ENCODE data around the gene CEP170.

DNA sequence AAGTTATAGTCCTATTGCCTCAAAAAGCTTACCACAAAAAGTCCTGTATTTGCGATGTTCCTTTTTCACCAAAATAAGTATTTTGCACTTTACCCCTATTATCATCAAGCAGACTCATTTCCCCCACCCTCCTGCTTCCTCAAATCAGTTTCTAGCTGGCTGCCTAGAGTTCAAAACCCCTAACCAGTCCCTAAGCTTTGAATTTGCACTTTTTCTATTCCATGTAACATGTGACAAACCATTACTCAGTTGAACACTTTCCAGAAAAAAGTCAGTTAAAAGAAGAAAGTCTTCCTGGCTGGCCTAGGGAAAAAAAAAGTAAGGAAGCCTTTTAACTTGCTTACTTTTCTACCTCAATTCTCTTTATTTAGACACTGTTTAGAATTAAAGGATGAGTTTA is 8.2 kb downstream of the CEP170 start:
- TF ChIP-seq, protein P1, sequence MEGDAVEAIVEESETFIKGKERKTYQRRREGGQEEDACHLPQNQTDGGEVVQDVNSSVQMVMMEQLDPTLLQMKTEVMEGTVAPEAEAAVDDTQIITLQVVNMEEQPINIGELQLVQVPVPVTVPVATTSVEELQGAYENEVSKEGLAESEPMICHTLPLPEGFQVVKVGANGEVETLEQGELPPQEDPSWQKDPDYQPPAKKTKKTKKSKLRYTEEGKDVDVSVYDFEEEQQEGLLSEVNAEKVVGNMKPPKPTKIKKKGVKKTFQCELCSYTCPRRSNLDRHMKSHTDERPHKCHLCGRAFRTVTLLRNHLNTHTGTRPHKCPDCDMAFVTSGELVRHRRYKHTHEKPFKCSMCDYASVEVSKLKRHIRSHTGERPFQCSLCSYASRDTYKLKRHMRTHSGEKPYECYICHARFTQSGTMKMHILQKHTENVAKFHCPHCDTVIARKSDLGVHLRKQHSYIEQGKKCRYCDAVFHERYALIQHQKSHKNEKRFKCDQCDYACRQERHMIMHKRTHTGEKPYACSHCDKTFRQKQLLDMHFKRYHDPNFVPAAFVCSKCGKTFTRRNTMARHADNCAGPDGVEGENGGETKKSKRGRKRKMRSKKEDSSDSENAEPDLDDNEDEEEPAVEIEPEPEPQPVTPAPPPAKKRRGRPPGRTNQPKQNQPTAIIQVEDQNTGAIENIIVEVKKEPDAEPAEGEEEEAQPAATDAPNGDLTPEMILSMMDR (IDR thresholded peaks at IDR 0.05): no peak
- no peak for TF ChIP-seq ZFX (IDR thresholded peaks at IDR 0.05; ENCODE audit: borderline replicate concordance)
